Caco-2 (cell line): ENCODE data around the gene LRMDA. TPM values are rescaled to one million over a fixed set of nuclear protein-coding genes. Genes with fewer than 3 reads are reported as not detected.

Source experiments
- BruUV-seq: library from RNA; stranded (reverse); fragments of 400-500 nt; replicated peaks from 2 replicates; lab custom pipeline; 2021; lab: Mats Ljungman, UMichigan
- CTCF ChIA-PET: fragments of 300-600 bp; sonication (Branson Sonifier 250); formaldehyde crosslinking; loops from one replicate; lab custom pipeline; 2022; ENCODE audit warnings: antibody characterized with exemption; lab: Charles Lee
- POLR2A ChIA-PET: fragments of 300-600 bp; sonication (Branson Sonifier 250); formaldehyde crosslinking; loops from one replicate; lab custom pipeline; 2022; ENCODE audit warnings: antibody characterized with exemption; lab: Charles Lee
- DNase-seq, 2 experiments: peaks; one replicate each; pipeline versions ENCODE4 v3.0.0 to v3.0.0-alpha.2; 2020 to 2022
- H3K27me3 ChIP-seq: replicated peaks from 2 replicates; pipeline ENCODE4 v1.6.0; 2011; ENCODE audit warnings: low read length; ENCODE audit not compliant: control insufficient read depth, insufficient read depth
- H3K36me3 ChIP-seq: 2 replicates; pipeline ENCODE4 v1.5.1; 2011; ENCODE audit warnings: low read length; ENCODE audit not compliant: control insufficient read depth, insufficient read depth
- H3K4me1 ChIP-seq: fragments of 250-450 bp; sonication (Bioruptor Pico); 2 replicates; pipeline ENCODE4 v1.5.1; 2020; ENCODE audit warnings: mild to moderate bottlenecking
- H3K4me3 ChIP-seq: 2 replicates; pipeline ENCODE4 v1.5.1; 2011; ENCODE audit warnings: low read depth, mild to moderate bottlenecking, control low read depth, low read length
- H3K9me3 ChIP-seq: fragments of 250-450 bp; sonication (Bioruptor Pico); 2 replicates; pipeline ENCODE4 v1.5.1; 2020; ENCODE audit warnings: mild to moderate bottlenecking, moderate library complexity
- H3K27ac Mint-ChIP-seq: one replicate; pipeline ENCODE4 v1.8.0; 2022; ENCODE audit warnings: mixed read lengths; ENCODE audit not compliant: unreplicated experiment
- H3K27me3 Mint-ChIP-seq: one replicate; pipeline ENCODE4 v1.8.0; 2022; ENCODE audit warnings: mixed read lengths; ENCODE audit not compliant: insufficient read depth, unreplicated experiment
- H3K36me3 Mint-ChIP-seq: one replicate; pipeline ENCODE4 v1.8.0; 2022; ENCODE audit warnings: mild to moderate bottlenecking, mixed read lengths; ENCODE audit not compliant: insufficient read depth, unreplicated experiment
- H3K4me1 Mint-ChIP-seq: one replicate; pipeline ENCODE4 v1.8.0; 2022; ENCODE audit warnings: low read depth, mixed read lengths; ENCODE audit not compliant: unreplicated experiment
- H3K4me3 Mint-ChIP-seq: one replicate; pipeline ENCODE4 v1.8.0; 2022; ENCODE audit warnings: mild to moderate bottlenecking, moderate library complexity, mixed read lengths; ENCODE audit not compliant: unreplicated experiment
- H3K9me3 Mint-ChIP-seq: one replicate; pipeline ENCODE4 v1.8.0; 2022; ENCODE audit warnings: mixed read lengths; ENCODE audit not compliant: unreplicated experiment
- CTCF ChIP-seq, 2 experiments: fragments of 200-600 bp in 1 of 2; IDR thresholded peaks; 1 replicate in 1 of 2; 2 replicates in 1 of 2; pipeline versions ENCODE4 v1.5.1 to v1.8.0; 2011 to 2022; ENCODE audit warnings: antibody characterized with exemption in 1 of 2, control low read depth in 1 of 2, inconsistent platforms in 1 of 2, low read depth in 1 of 2, low read length in 1 of 2, mild to moderate bottlenecking in 1 of 2, moderate library complexity in 1 of 2; ENCODE audit not compliant: insufficient read depth in 1 of 2, severe bottlenecking in 1 of 2, unreplicated experiment in 1 of 2
- intact Hi-C: fragments of 100-400 bp; cut with micrococcal nuclease; formaldehyde crosslinking; loops from one replicate; pipeline ENCODE4 v1.10.0; 2022; ENCODE audit not compliant: unreplicated experiment
- total RNA-seq: library from RNA; stranded (reverse); gene quantifications from 2 replicates; pipeline ENCODE4 v1.2.3, GENCODE V29; 2022

Gene LRMDA
- total RNA-seq, 1 experiment from 2014 or later = 18.5 TPM

GRCh38 chr10:75648854-75649253 is 217.4 kb downstream of the LRMDA start:
- Mint-ChIP-seq H3K27me3 (no peaks in the 10 kb centered on the region), H3K4me1 (peaks cover 16% of the 10 kb centered on the region), H3K4me3 (no peak overlapping the region), H3K36me3 (no peaks in the 10 kb centered on the region), H3K9me3 (peaks cover 10% of the 10 kb centered on the region), H3K27ac (no peak overlapping the region)
- BruUV-seq = no TSS peak
- Histone ChIP-seq H3K36me3 (no peaks in the 10 kb centered on the region), H3K4me1 (peaks cover 6% of the 10 kb centered on the region), H3K27me3 (no peaks in the 10 kb centered on the region), H3K9me3 (no peaks in the 10 kb centered on the region), H3K4me3 (no peak overlapping the region)
- POLR2A ChIA-PET = no interaction called here
- CTCF ChIA-PET = no interaction called here
- no peak for DNase-seq
- no peak for TF ChIP-seq CTCF (IDR thresholded peaks at IDR 0.05; ENCODE audit: insufficient read depth in 1 of 2, low read depth in 1 of 2, low read length in 1 of 2, severe bottlenecking in 1 of 2, unreplicated experiment in 1 of 2)
- intact Hi-C loops = no loop called here

DNA sequence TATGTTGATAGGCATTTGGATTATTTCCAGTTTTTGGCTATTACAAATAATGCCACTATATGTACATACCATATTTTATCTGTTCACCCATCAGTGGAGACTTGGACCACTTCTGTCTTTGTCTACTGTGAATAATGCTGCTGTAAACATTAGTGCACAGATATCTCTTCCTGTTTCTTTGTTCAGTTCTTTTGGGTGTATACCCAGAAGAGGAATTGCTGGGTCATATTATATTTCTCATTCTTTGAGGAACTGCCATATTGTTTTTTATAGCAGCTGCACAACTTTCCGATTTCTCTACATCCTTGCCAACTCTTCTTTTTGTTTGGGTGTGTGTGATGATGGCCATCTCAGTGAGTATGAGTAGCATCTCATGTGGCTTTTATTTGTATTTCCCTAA is 218.0 kb downstream of the LRMDA start:
- Histone ChIP-seq H3K36me3 (no peaks in the 10 kb centered on the region), H3K4me1 (peaks cover 10% of the 10 kb centered on the region), H3K4me3 (no peak overlapping the region), H3K27me3 (no peaks in the 10 kb centered on the region), H3K9me3 (no peaks in the 10 kb centered on the region)
- BruUV-seq = no TSS peak
- Mint-ChIP-seq H3K27ac (no peak overlapping the region), H3K36me3 (no peaks in the 10 kb centered on the region), H3K4me3 (no peak overlapping the region), H3K9me3 (peaks cover 10% of the 10 kb centered on the region), H3K27me3 (no peaks in the 10 kb centered on the region), H3K4me1 (peaks cover 21% of the 10 kb centered on the region)
- intact Hi-C loops = no loop called here
- DNase-seq = no peak
- no peak for TF ChIP-seq CTCF (IDR thresholded peaks at IDR 0.05; ENCODE audit: insufficient read depth in 1 of 2, low read depth in 1 of 2, low read length in 1 of 2, severe bottlenecking in 1 of 2, unreplicated experiment in 1 of 2)
- ChIA-PET CTCF (no interaction called here), POLR2A (no interaction called here)

DNA sequence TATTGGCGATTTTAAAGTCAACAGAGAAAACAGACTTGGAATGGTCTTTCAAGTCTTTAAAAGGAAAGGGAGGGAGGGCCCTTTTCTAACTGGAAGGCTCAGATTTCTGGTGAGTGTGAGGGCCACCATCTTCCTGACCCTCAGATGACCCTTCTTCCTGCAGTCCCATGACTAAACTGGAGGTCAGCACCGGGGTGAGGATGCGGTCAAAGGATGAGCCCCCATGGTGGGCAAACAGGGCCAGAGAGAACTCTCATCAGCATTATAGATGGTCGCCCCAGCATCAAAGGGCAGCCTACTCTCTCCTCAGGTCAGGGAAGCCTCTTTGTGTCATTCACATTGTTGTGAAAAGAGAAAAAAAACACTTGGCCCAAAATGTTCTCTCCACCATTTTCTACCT is 219.2 kb downstream of the LRMDA start:
- DNase-seq = no peak
- POLR2A ChIA-PET = no interaction called here
- TF ChIP-seq CTCF (IDR thresholded peaks at IDR 0.05; ENCODE audit: insufficient read depth in 1 of 2, low read depth in 1 of 2, low read length in 1 of 2, severe bottlenecking in 1 of 2, unreplicated experiment in 1 of 2) = no peak
- Mint-ChIP-seq H3K36me3 (no peaks in the 10 kb centered on the region), H3K4me3 (no peak overlapping the region), H3K27ac (no peak overlapping the region), H3K4me1 (peaks cover 21% of the 10 kb centered on the region), H3K9me3 (peaks cover 10% of the 10 kb centered on the region), H3K27me3 (no peaks in the 10 kb centered on the region)
- intact Hi-C loops = loop anchor here (1.0 kb wide), 1 partner anchor 250 kb away; no protein-coding TSS in a partner anchor
- CTCF ChIA-PET = no interaction called here
- no TSS peak for BruUV-seq
- no peaks in the 10 kb centered on the region for H3K27me3 ChIP-seq
- H3K9me3 ChIP-seq = no peaks in the 10 kb centered on the region
- peaks cover 10% of the 10 kb centered on the region for H3K4me1 ChIP-seq
- no peak overlapping the region for H3K4me3 ChIP-seq
- no peaks in the 10 kb centered on the region for H3K36me3 ChIP-seq
